ENCODE results near the gene ARHGAP21. TPM values are rescaled to one million over a fixed set of nuclear protein-coding genes. Genes with fewer than 3 reads are reported as not detected.

The ARHGAP21 gene
- total and polyA plus RNA-seq, 9 of the 15 experiments (the other 6 are each of a cell fraction or from before 2014, with no cell fraction given): 13.6 to 145 (median 60.8) TPM

DNA sequence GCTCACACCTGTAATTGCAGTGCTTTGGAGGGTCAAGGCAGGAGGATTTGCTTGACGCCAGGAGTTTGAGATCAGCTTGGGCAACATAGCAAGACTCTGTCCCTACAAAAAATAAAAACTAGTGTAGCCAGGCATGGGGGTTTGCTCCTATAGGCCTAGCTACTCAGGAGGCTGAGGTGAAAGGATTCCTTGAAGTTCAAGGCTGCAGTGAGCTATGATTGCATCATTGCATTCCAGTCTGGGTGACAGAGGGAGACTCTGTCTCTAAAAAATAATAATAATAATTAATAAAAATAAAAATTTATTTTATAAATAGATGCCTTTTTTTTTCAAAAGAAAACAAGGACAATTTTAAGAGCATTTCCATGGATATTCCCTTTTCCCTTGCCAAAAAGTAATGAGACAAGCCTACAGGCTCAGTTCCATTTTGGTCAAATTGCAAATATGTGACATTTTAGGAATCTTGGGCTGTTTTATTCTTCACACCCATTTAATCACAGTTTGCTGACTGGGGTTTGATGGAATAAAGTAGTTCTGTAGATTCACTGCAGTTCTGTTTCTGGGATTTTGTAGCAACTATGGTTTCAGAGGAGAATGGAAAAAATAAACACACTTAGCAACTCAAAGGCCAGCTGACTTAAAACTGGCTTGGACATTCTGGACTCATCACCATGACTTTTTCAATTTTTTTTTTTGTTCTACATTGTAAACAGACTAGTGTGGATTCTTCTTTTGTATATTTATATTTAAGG, 48.4 kb upstream of the ARHGAP21 start:
- FAIRE-seq (no peak), DNase-seq (ENCODE audit: extremely low read depth in 1 of 4, low spot score in 3 of 4) (no peak), ATAC-seq (no peak)
- in situ Hi-C loops (cut with MboI): no loop called here
- no peaks in the 10 kb centered on the region for H3K79me2 ChIP-seq (ENCODE audit: control insufficient read depth, insufficient read depth, low read length)
- H3K27me3 ChIP-seq (ENCODE audit: control insufficient read depth in 2 of 2, insufficient read depth in 2 of 2, low read length in 2 of 2): no peaks in the 10 kb centered on the region
- ChIA-PET CTCF (ENCODE audit: low intra/inter-chr PET ratio) (no interaction called here), POLR2A (interaction anchor here (0.7 kb wide), 1 partner anchor 13 kb away, joined by 3 read pairs; no protein-coding TSS in a partner anchor)
- H3K27ac ChIP-seq (ENCODE audit: extremely low read depth, low read depth, low read length): no peak overlapping the region
- H3K36me3 ChIP-seq (ENCODE audit: control insufficient read depth, insufficient read depth, low read length): no peaks in the 10 kb centered on the region
- no peaks in the 10 kb centered on the region for H4K20me1 ChIP-seq (replicated peaks; ENCODE audit: control insufficient read depth, insufficient read depth, low read length)
- no peak overlapping the region for H2AFZ ChIP-seq (ENCODE audit: low read depth, low read length)
- H3K4me2 ChIP-seq (ENCODE audit: insufficient read depth, low read length): no peak overlapping the region
- no peaks in the 10 kb centered on the region for H3K9me3 ChIP-seq (replicated peaks; ENCODE audit: control insufficient read depth, insufficient read depth, low read depth, low read length)
- no peak overlapping the region for H3K4me3 ChIP-seq
- no peak overlapping the region for H3K9ac ChIP-seq (ENCODE audit: insufficient read depth in 1 of 2, low read depth in 2 of 2, low read length in 2 of 2)
- WGBS (ENCODE audit: insufficient coverage, low coverage, missing lambda C conversion rate): 67% methylated on average over 1 of the region's 1 CpG
- H3K9me1 ChIP-seq (ENCODE audit: control insufficient read depth, insufficient read depth, low read length): no peaks in the 10 kb centered on the region
- TF ChIP-seq ZNF785 (CRISPR knock-in tag; IDR thresholded peaks at IDR 0.05) (no peak), NR2F6 (CRISPR knock-in tag; IDR thresholded peaks at IDR 0.05) (no peak), FOXA3 (CRISPR knock-in tag; conservative IDR thresholded peaks at IDR 0.05 in 1 of 2, IDR thresholded peaks at IDR 0.05 in 1 of 2) (no peak)
- TF ChIP-seq, protein P1, sequence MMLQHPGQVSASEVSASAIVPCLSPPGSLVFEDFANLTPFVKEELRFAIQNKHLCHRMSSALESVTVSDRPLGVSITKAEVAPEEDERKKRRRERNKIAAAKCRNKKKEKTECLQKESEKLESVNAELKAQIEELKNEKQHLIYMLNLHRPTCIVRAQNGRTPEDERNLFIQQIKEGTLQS (IDR thresholded peaks at IDR 0.05): peak; percentile 46
- TF ChIP-seq, protein P1 (CRISPR knock-in tag; conservative IDR thresholded peaks at IDR 0.05): no peak
- no peaks in the 10 kb centered on the region for H3K4me1 ChIP-seq (replicated peaks in 1 of 2; ENCODE audit: control insufficient read depth in 2 of 2, insufficient read depth in 2 of 2, low read length in 2 of 2)
- intact Hi-C loops (cut with micrococcal nuclease): no loop called here
- BruUV-seq (replicated peaks): no TSS peak
